Measurements from ENCODE around the gene LILRB2.
"Not testable (repeated sequence)": the region's sequence is repeated elsewhere in the genome, so short reads cannot be mapped to it uniquely, and the experiment has no call there.

LILRB2 gene

DNA sequence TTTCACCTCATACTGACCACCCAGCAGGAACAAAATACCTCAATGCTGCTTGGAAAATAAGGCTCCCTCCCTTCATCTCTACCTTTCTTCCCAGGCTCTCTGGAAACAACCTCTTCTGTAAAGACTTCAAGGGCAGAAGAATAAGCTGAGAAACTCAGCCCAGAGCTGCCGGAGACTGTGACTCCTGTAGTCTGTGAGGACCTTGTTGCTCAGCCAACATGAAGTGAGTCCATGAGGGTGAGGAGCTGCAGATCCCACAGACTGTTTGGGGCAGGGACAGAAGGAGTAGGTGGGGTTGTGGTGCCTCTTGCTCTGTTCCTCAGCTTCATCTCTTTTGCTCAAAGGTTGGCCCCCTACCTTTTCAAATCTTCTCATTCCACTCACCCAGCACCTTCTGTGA, 24.2 kb upstream of the LILRB2 start:
- no peak for DNase-seq (ENCODE audit: low spot score)

GRCh38 chr19:54302257-54302656, 21.3 kb upstream of the LILRB2 start:
- no peak for DNase-seq (ENCODE audit: low spot score)

- no peak for DNase-seq (ENCODE audit: low spot score)
These were observed 18.6 kb upstream of the LILRB2 start for GRCh38 chr19:54299515-54299914.

DNA sequence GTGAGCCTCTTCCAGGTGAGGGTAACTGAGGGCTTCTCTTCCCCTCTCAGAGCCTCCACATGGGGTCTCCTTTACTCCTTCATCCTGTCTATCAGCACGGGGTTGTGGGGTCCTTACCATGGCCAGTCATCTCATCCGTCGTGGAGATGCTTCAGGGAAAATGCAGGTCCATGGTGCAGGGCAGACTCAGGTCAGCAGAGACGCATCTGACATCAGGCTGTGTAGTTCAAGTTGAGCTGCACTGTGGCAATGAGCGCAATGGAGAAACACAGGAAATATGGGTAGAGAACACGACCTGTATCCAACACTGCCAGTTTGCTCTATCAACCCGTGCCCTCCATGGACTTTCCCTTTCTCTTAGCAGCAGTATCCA, 18.2 kb upstream of the LILRB2 start:
- no peak for DNase-seq (ENCODE audit: low spot score)

DNA sequence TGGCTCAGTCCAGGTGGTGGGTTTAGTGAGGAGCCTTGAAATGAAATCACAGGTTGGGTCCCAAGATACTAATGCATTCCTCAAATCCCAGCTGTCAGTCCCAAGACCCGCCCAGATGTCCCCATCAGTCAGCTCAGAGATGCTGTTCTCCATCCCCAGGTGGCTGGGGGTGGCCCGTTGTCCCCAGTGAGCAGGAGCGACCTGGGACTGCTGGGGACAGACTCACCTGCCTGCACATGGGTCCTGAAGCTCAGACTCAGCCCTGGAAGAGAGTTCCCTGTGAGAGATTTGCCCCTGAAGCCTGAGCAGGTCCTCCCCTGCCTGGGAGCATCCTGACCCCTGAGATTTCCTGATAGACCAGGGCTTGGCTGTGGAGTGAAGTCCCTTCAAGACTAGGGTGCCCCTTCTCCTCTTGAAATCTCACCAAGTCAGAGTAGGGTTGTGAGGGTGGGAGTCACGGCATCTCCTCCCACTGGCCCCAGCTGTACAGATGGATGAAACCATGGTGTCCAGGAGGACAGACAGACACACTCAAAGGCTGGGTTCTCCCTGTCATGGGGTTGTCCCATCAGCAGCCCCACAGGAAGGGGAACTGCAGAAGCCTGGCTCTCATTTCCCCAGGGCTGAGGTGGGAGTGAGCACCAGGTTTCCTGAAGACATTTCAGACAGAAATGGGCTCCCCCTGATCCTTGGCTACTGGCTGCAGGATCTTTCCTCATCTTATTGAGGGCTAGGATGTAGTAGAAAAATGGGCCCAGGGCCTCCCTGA, 17.6 kb upstream of the LILRB2 start:
- no peak for DNase-seq (ENCODE audit: low spot score)

DNA sequence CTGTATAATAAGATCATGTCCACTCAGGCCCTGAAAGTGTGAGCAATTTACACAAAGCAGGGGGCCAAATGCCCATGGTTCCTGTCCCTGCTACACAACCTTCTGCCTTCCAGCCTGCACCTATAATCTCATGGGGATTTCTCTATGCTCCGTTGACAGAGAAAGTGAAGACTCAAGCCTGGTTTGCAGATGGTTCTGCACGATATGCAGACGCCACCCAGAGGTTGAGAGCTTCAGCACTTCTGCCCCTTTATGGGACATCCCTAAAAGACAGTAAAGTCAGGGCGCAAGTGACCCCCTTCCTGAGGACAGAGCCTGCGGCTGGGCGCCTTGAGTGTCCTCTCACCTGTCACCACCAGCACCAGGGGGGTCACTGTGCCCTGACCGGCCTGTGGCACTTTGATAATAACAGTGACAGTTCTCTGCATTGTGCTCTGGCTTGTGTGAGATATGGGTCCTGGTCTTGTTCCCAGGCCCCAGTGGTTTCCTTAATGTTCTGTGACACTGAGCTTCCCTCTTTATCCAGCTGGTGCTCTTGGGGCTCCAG, 16.9 kb upstream of the LILRB2 start:
- no peak for DNase-seq (ENCODE audit: low spot score)

DNA sequence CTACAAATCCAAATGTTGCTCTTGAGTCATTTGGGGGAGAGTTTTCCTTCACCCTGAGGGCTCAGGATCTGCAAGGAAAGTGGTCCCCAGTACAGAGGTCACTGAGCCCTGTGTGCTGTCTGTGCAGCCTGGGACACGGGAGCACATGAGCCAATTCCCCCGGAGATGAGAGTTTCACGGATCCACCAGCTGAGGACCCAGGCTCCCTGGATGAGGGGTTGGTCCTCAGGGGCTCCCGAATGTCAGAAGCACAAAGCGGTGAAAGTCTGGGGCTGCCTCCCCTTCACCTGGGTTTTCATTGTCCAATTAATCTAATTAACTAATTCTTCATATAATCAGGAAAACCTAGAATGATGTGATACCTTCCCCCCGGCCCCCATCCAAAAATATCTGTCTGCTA, 13.6 kb upstream of the LILRB2 start:
- no peak for DNase-seq (ENCODE audit: low spot score)

GRCh38 chr19:54289160-54289559, 8.2 kb upstream of the LILRB2 start:
- not testable (repeated sequence) for DNase-seq (ENCODE audit: low spot score)

DNA sequence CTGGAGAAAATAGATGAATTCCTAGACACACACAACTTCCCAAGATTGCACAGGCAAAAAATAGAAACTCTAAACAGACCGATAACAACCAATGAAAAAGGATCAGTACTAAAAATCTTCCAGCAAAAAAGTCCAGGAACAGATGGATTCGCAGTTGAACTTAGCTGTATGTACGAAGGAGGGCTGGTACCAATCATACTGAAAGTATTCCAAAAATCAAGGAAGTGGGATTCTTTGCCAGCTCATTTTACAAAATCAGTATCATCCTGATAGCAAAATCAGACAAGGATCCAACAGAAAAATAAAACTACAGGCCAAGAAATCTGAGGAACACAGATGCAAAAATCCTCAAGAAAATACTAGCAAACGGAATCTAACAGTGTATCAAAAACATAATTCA, 6.5 kb upstream of the LILRB2 start:
- DNase-seq (ENCODE audit: low spot score) = no peak

DNA sequence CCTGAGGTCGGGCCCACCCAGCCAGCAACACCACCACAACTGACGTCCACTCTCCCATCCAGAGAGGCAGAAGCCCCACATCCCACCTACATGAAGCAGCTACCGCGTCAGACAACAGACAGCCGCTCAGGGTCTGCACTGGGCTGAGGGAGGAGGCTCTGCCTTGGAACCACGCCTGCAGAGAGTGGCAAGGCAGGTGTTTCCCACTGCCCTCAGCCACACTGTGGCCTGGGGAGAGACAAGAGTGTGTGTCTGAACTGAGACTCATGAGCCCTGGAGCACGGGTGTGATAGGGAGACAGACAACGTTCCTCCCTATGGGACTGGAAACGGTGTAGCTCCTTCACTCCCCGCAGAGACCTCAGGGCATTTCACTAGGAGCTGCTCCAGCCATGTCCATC, 5.4 kb upstream of the LILRB2 start:
- DNase-seq (ENCODE audit: low spot score) = not testable (repeated sequence)

GRCh38 chr19:54285427-54286056, 4.6 kb upstream of the LILRB2 start:
- DNase-seq (ENCODE audit: low spot score) = not testable (repeated sequence)

- no peak for DNase-seq (ENCODE audit: low spot score)
These were observed 2.0 kb upstream of the LILRB2 start for GRCh38 chr19:54282686-54283470.

DNA sequence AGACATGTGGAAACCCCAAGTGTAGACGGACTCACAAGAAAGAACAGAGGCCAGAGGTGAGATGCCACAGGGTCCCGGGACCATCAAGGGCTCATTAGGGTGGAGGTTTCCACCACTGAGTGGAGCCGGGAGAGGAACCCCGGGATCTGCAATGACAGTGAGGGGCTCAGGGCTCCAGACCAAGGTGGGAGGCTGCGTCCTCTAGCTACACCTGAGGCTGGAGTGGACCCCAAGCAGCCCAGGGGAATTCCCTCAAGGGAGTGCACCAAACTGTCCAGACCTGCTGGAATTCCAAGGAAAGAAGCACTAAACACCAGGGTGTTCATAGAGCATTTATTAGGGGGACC, 792 bp upstream of the LILRB2 start:
- DNase-seq (ENCODE audit: low spot score) = not testable (repeated sequence)

- not testable (repeated sequence) for DNase-seq (ENCODE audit: low spot score)
These were observed 469 bp downstream of the LILRB2 start for GRCh38 chr19:54280441-54280840.

DNA sequence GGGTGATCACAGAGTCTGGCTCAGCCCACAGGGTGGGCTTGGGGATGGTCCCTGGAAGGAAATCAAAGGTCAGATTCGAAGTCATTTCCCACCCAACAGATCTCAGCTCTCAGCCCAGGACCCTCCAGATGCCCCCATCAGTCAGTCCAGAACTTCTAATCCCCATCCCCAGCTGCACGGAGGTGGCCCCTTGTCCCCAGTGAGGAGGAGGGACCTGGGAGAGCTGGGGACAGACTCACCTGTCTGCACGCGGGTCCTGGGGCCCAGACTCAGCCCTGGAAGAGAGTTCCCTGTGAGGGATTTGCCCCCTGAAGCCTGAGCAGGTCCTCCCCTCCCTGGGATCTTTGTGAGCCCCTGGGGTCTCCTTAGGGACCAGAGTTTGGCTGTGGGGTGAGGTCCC, 885 bp downstream of the LILRB2 start:
- DNase-seq (ENCODE audit: low spot score) = not testable (repeated sequence)

DNA sequence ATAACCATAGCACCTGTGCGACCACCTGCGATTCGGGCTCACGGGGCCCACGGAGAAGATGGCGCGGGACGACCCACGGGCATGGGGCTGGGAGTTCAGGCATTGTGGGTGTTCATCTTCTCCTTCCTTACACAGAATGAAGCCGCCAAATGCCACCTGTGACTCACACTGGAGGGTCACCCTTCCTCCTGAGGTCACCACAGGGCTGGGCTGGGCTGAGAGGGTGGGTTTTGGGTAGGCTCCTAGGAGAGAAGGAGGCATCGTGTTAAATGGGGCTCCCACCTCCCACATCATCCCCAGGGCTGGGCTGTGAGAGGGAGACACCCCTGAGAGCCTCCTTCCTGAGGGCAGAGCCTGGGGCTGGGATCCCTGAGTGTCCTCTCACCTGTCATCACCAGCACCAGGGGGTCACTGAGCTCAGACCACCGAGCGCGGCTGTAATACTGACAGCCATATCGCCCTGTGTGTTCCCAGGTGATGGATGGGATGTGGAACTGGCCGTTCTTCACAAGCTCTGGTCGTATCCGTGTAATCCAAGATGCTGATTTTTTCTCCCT, 1.4 kb downstream of the LILRB2 start:
- DNase-seq (ENCODE audit: low spot score) = no peak

- DNase-seq (ENCODE audit: low spot score) = not testable (repeated sequence)
These were observed 2.2 kb downstream of the LILRB2 start for GRCh38 chr19:54278571-54279195.

GRCh38 chr19:54278056-54278455, 2.9 kb downstream of the LILRB2 start:
- DNase-seq (ENCODE audit: low spot score) = not testable (repeated sequence)

DNA sequence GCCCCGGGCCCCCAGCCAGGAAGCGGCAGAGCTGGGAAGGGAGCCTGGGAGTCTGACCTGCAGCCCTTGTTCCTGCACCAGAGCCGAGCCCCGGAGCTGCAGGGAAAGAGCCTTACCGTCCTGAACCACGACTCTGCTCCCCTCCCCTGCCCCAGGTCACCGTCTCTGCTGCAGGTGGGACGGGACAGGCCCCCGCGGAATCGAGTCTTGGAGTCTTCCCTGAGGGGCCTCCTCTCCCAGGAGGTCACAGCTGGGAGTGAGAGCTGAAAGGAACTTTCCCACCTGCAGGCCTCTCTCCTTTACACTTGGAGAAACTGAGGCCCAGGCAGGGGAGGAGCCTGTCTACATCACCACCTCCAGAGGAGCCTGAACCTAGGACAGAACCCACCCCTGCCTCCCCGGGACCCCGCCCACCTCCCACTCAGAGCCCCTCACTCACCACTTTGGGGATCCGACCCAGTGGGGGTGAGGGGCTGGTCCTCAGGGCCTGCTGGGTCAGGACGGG, 3.7 kb downstream of the LILRB2 start:
- DNase-seq (ENCODE audit: low spot score) = not testable (repeated sequence)

GRCh38 chr19:54275951-54276350, 5.0 kb downstream of the LILRB2 start:
- no peak for DNase-seq (ENCODE audit: low spot score)

GRCh38 chr19:54274516-54274915, 6.4 kb downstream of the LILRB2 start:
- DNase-seq (ENCODE audit: low spot score) = not testable (repeated sequence)

DNA sequence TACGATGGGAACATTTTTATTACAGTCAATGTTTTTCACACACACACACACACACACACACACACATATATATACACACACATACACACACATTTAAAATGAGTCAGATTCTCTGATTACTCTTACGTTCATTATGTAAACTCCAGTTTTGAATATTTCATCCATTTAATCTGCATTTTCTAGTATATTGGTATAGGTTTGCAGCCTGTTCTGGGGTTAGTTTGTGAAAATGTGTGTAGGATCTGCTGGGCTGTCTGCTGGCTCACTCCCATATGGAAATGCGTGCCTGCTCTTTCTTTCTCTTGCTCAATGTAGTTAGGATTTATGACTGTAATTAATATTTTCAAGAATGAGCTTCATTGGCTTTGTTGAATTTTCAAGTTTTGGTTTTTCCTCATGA, 7.1 kb downstream of the LILRB2 start:
- DNase-seq (ENCODE audit: low spot score) = no peak

All from CD4-positive, alpha-beta T cell treated with Interleukin-6 at 100 ng/mL for 8 hours (primary cell).